ENCODE results near the gene LAYN. TPM values are rescaled to one million over a fixed set of nuclear protein-coding genes. Genes with fewer than 3 reads are reported as not detected.

The LAYN gene
- total and polyA plus RNA-seq, 2 donors from 2014 or later = 4.8 to 7.6 TPM

- intact Hi-C loops (cut with DNase I) = loop anchor here (5.0 to 10.0 kb wide), 2 partner anchors 173 to 240 kb away; no protein-coding TSS in a partner anchor
- peak; percentile 72 for FAIRE-seq
- peak in 2 of 5 donors; percentile 56 to 63 for DNase-seq
- H3K4me3 ChIP-seq (ENCODE audit: low read length in 3 of 3) = peak overlapping the region in 2 of 3 donors; percentile 91 to 95
- no peaks in the 10 kb centered on the region for H3K9me3 ChIP-seq (ENCODE audit: control insufficient read depth in 2 of 3, insufficient read depth in 1 of 3, low read length in 3 of 3)
- peaks cover 0 to 6% (median 3%) of the 10 kb centered on the region in 3 donors for H3K4me1 ChIP-seq (ENCODE audit: control insufficient read depth in 2 of 3, insufficient read depth in 2 of 3, low read depth in 1 of 3, low read length in 3 of 3)
- H3K27me3 ChIP-seq (ENCODE audit: control insufficient read depth, insufficient read depth, low read length) = no peaks in the 10 kb centered on the region
- peak; percentile 59 for TF ChIP-seq CTCF (IDR thresholded peaks at IDR 0.05; ENCODE audit: borderline replicate concordance, extremely low read depth, insufficient read depth)
- H3K27ac ChIP-seq (ENCODE audit: low read depth in 2 of 2, low read length in 2 of 2) = peak overlapping the region in 1 of 2 donors; percentile 96
- H3K36me3 ChIP-seq (ENCODE audit: control insufficient read depth in 2 of 3, insufficient read depth in 3 of 3, low read length in 3 of 3) = no peaks in the 10 kb centered on the region
- H3K9ac ChIP-seq (ENCODE audit: low read length in 3 of 3) = peak overlapping the region in 1 of 3 donors; percentile 90
Observed at GRCh38 chr11:111604392-111605009, 64.0 kb downstream of the LAYN start.

GRCh38 chr11:111605681-111606080 is 65.2 kb downstream of the LAYN start:
- no peak overlapping the region for H3K4me3 ChIP-seq (ENCODE audit: low read length in 3 of 3)
- FAIRE-seq = no peak
- H3K27me3 ChIP-seq (ENCODE audit: control insufficient read depth, insufficient read depth, low read length) = no peaks in the 10 kb centered on the region
- TF ChIP-seq CTCF (IDR thresholded peaks at IDR 0.05; ENCODE audit: borderline replicate concordance, extremely low read depth, insufficient read depth) = no peak
- H3K27ac ChIP-seq (ENCODE audit: low read depth in 2 of 2, low read length in 2 of 2) = no peak overlapping the region
- H3K9ac ChIP-seq (ENCODE audit: low read length in 3 of 3) = no peak overlapping the region
- H3K4me1 ChIP-seq (ENCODE audit: control insufficient read depth in 2 of 3, insufficient read depth in 2 of 3, low read depth in 1 of 3, low read length in 3 of 3) = peaks cover 0 to 6% (median 3%) of the 10 kb centered on the region in 3 donors
- no peaks in the 10 kb centered on the region for H3K36me3 ChIP-seq (ENCODE audit: control insufficient read depth in 2 of 3, insufficient read depth in 3 of 3, low read length in 3 of 3)
- DNase-seq = no peak
- no peaks in the 10 kb centered on the region for H3K9me3 ChIP-seq (ENCODE audit: control insufficient read depth in 2 of 3, insufficient read depth in 1 of 3, low read length in 3 of 3)
- intact Hi-C loops (cut with DNase I) = loop anchor here (10.0 kb wide), 1 partner anchor 239 kb away; no protein-coding TSS in a partner anchor

GRCh38 chr11:111606986-111607385 is 66.5 kb downstream of the LAYN start:
- FAIRE-seq (no peak), DNase-seq (no peak)
- no peak for TF ChIP-seq CTCF (IDR thresholded peaks at IDR 0.05; ENCODE audit: borderline replicate concordance, extremely low read depth, insufficient read depth)
- H3K27me3 ChIP-seq (ENCODE audit: control insufficient read depth, insufficient read depth, low read length) = no peaks in the 10 kb centered on the region
- no peaks in the 10 kb centered on the region for H3K36me3 ChIP-seq (ENCODE audit: control insufficient read depth in 2 of 3, insufficient read depth in 3 of 3, low read length in 3 of 3)
- H3K4me1 ChIP-seq (ENCODE audit: control insufficient read depth in 2 of 3, insufficient read depth in 2 of 3, low read depth in 1 of 3, low read length in 3 of 3) = peaks cover 0 to 6% (median 3%) of the 10 kb centered on the region in 3 donors
- no peak overlapping the region for H3K9ac ChIP-seq (ENCODE audit: low read length in 3 of 3)
- H3K4me3 ChIP-seq (ENCODE audit: low read length in 3 of 3) = no peak overlapping the region
- intact Hi-C loops (cut with DNase I) = loop anchor here (10.0 kb wide), 1 partner anchor 238 kb away; no protein-coding TSS in a partner anchor
- H3K27ac ChIP-seq (ENCODE audit: low read depth in 2 of 2, low read length in 2 of 2) = no peak overlapping the region
- H3K9me3 ChIP-seq (ENCODE audit: control insufficient read depth in 2 of 3, insufficient read depth in 1 of 3, low read length in 3 of 3) = no peaks in the 10 kb centered on the region
